ENCODE data around the gene MAP3K1. TPM values are rescaled to one million over a fixed set of nuclear protein-coding genes. Genes with fewer than 3 reads are reported as not detected.
A peak's percentile ranks its signal among the peaks of the same experiment; 100 is the strongest.

The MAP3K1 gene
- total RNA-seq, 1 donor from 2014 or later, result 5.7 TPM

GRCh38 chr5:56896763-56897162 is 81.4 kb downstream of the MAP3K1 start:
- H3K4me3 ChIP-seq, result no peak overlapping the region
- no peak overlapping the region for H3K27ac ChIP-seq (replicated peaks)
- H3K36me3 ChIP-seq, result peaks cover 24% of the 10 kb centered on the region
- no peak for DNase-seq
- H3K9me3 ChIP-seq (replicated peaks), result no peaks in the 10 kb centered on the region
- no peaks in the 10 kb centered on the region for H3K27me3 ChIP-seq (ENCODE audit: low read depth)
- H3K4me1 ChIP-seq, result no peaks in the 10 kb centered on the region
- TF ChIP-seq, protein P1, sequence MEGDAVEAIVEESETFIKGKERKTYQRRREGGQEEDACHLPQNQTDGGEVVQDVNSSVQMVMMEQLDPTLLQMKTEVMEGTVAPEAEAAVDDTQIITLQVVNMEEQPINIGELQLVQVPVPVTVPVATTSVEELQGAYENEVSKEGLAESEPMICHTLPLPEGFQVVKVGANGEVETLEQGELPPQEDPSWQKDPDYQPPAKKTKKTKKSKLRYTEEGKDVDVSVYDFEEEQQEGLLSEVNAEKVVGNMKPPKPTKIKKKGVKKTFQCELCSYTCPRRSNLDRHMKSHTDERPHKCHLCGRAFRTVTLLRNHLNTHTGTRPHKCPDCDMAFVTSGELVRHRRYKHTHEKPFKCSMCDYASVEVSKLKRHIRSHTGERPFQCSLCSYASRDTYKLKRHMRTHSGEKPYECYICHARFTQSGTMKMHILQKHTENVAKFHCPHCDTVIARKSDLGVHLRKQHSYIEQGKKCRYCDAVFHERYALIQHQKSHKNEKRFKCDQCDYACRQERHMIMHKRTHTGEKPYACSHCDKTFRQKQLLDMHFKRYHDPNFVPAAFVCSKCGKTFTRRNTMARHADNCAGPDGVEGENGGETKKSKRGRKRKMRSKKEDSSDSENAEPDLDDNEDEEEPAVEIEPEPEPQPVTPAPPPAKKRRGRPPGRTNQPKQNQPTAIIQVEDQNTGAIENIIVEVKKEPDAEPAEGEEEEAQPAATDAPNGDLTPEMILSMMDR (IDR thresholded peaks at IDR 0.05; ENCODE audit: borderline replicate concordance), result no peak
- intact Hi-C loops (cut with micrococcal nuclease), result no loop called here

GRCh38 chr5:56898213-56898612 is 82.9 kb downstream of the MAP3K1 start:
- no peaks in the 10 kb centered on the region for H3K27me3 ChIP-seq (ENCODE audit: low read depth)
- no peak for DNase-seq
- TF ChIP-seq, protein P1 (IDR thresholded peaks at IDR 0.05; ENCODE audit: borderline replicate concordance), result no peak
- no peak overlapping the region for H3K4me3 ChIP-seq
- no peaks in the 10 kb centered on the region for H3K9me3 ChIP-seq (replicated peaks)
- intact Hi-C loops (cut with micrococcal nuclease), result no loop called here
- H3K36me3 ChIP-seq, result peaks cover 18% of the 10 kb centered on the region
- no peak overlapping the region for H3K27ac ChIP-seq (replicated peaks)
- H3K4me1 ChIP-seq, result no peaks in the 10 kb centered on the region

DNA sequence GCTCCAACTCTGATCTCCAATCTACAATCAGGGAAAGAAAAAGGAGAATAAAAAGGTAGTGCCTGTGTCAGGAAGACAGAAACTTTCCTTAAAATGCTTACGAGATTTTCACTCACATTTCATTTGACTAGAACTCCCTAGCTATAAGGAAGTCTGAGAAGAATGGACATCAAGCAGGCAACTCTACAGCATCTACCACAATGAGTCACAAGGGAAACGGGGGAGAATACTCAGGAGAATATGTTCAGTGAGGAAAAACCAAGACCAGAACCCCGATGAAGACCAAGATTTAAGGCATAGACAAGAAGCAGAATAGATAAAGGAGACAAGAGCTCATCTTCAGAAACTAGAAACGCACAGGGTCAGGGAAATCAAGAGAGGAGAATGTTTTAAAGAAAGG is 85.0 kb downstream of the MAP3K1 start:
- intact Hi-C loops (cut with micrococcal nuclease), result loop anchor here (10.0 kb wide), 1 partner anchor 324 kb away; no protein-coding TSS in a partner anchor
- Histone ChIP-seq H3K27ac (replicated peaks) (no peak overlapping the region), H3K4me1 (no peaks in the 10 kb centered on the region), H3K27me3 (ENCODE audit: low read depth) (no peaks in the 10 kb centered on the region), H3K36me3 (no peaks in the 10 kb centered on the region), H3K4me3 (no peak overlapping the region), H3K9me3 (replicated peaks) (no peaks in the 10 kb centered on the region)
- no peak for DNase-seq
- TF ChIP-seq, protein P1 (IDR thresholded peaks at IDR 0.05; ENCODE audit: borderline replicate concordance), result no peak

- no peak for DNase-seq
- TF ChIP-seq, protein P1 (IDR thresholded peaks at IDR 0.05; ENCODE audit: borderline replicate concordance), result peak; percentile 82
- H3K36me3 ChIP-seq, result no peaks in the 10 kb centered on the region
- no peaks in the 10 kb centered on the region for H3K27me3 ChIP-seq (ENCODE audit: low read depth)
- H3K9me3 ChIP-seq (replicated peaks), result no peaks in the 10 kb centered on the region
- intact Hi-C loops (cut with micrococcal nuclease), result loop anchor here (10.0 kb wide), 1 partner anchor 324 kb away; no protein-coding TSS in a partner anchor
- no peaks in the 10 kb centered on the region for H3K4me1 ChIP-seq
- no peak overlapping the region for H3K27ac ChIP-seq (replicated peaks)
- H3K4me3 ChIP-seq, result no peak overlapping the region
Measured at GRCh38 chr5:56900858-56901578, 85.7 kb downstream of the MAP3K1 start.

DNA sequence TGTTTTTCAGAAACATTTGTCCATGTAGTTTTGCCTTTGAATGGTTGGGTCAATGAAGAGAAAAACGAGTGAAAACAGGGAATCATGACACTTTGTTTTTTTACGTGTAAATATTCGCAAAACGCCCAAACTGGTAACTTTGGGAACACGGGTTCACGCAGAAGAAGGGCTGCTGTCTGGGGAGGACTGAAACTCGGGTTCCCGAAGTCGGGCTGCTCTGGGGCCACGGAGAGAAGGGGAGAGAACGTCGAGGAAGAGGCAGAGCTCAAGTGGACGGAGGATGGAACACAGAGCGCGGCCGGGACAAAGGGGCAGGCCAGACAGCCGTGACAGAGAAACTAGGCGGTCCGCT is 93.6 kb downstream of the MAP3K1 start:
- DNase-seq, result peak; percentile 80
- Histone ChIP-seq H3K4me3 (peak overlapping the region; percentile 77), H3K36me3 (no peaks in the 10 kb centered on the region), H3K27me3 (ENCODE audit: low read depth) (no peaks in the 10 kb centered on the region), H3K9me3 (replicated peaks) (peaks cover 7% of the 10 kb centered on the region), H3K27ac (replicated peaks) (peak overlapping the region; percentile 95), H3K4me1 (peaks cover 21% of the 10 kb centered on the region)
- TF ChIP-seq, protein P1 (IDR thresholded peaks at IDR 0.05; ENCODE audit: borderline replicate concordance), result no peak
- intact Hi-C loops (cut with micrococcal nuclease), result loop anchor here (10.0 kb wide), 1 partner anchor 316 kb away; no protein-coding TSS in a partner anchor
